GM10847 (cell line): Measurements from ENCODE around the gene NLRC3.

Source experiments
- POLR2A ChIP-seq: IDR thresholded peaks from 2 replicates; pipeline ENCODE4 v1.6.1; 2011; ENCODE audit not compliant: insufficient read length; ENCODE audit errors: extremely low read depth

NLRC3 gene

DNA sequence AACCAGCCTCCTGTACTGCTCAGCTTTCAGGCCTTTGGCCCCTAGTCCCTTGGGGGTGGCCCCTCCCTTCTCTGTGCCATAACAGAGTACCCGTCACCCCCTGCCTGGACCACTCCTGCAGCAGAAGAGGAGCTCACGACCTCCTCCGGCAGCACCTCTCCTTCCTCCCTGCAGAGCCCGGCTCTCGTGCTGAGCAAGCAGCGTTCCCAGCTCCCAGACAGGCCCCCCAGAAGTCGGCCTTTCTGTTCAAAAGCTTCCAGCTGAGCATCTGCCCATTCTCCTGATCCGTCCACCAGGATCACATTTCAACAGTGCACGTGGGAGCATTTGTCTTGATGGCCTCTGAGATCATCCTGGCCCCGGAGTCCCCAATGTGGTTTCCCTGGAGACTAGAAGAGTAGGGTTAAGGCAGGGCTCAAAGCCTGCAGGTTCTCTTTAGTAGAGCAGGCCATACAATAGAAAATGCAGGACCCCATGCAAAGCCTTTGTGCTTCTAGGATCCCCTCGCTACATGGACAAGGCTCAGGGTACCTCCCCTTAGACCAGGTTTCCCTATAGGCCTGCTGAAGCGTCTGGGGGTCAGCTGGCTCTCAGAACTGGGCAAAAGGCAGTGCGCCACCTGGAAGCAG, 35.6 kb downstream of the NLRC3 start:
- no peak for TF ChIP-seq POLR2A

DNA sequence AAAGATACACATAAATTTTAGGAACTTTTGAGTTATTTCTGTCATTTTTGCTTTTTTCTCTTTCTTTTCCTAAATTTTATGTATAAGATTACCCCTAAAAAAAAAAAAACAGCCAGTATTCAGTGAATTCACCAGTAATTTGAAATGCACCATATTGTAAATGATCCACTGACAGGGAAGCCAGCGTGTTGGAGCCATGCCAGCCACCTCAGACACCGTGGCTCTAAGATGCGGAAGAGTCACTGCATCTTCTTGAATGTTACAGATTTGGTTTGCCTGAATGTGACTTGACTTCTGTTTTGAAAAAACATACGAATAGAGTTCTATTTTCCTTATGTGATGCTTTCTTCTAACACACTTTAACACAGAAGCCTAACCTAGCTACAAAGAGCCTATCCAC, 39.0 kb downstream of the NLRC3 start:
- TF ChIP-seq POLR2A: no peak

DNA sequence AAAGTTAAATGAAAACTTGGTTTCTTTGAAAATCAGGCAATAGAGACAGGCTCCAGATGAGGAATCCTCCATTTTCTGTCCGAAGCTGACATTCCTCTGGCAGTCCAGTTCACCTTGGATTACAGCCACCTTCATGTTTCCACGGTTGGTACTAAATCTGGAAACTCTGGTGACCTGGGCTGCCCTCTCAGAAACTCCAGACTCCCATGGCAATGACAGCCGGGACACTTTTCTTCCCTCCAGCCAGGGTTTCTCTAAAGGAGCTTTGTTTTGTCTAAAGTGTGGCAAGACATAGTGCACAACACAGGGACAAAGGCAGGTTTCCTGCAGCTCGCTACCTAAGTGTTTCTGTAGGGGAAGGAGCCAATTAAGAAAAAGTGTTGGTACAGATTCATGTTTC, 40.4 kb downstream of the NLRC3 start:
- no peak for TF ChIP-seq POLR2A

DNA sequence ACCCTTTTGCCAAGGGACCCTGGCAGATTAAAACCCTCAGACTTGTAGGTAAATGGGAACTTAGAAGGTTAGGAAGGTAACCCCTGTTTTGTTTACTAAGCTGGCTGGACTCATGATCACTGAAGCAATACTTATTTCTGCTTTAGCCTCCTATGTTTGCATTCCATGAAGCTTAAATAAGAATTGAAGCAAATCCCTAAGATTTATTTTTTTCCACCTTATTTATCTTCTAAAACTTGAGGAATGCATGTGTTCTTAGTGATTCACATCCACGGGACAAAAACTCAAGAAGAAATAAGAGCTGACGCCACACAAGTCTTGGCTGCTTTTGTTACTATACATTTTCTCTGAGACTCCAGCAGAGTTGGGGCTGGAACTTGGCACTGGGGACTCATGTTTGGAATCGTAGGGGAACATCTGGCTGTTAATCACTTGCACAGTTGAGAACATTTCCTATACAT, 40.9 kb downstream of the NLRC3 start:
- no peak for TF ChIP-seq POLR2A

DNA sequence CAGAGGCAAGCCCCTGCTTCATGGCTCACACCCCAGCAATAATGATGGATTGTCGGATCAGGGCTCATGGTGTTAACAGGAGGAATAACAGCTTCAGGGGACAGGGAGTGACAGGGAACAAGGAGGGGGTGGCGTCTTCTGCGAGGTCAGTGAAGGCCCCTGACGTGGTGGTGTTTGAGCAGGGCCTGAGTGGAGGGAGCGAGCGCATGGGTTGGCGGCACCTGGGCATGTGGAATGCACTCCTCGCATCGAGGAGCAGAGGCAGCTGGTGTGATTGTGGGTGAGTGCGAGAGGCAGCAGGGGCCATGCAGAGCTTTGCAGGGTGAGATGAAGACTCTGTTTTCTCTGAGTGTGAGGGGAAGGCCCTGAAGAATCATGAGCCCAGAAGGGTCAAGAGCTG, 43.1 kb downstream of the NLRC3 start:
- TF ChIP-seq POLR2A: no peak

DNA sequence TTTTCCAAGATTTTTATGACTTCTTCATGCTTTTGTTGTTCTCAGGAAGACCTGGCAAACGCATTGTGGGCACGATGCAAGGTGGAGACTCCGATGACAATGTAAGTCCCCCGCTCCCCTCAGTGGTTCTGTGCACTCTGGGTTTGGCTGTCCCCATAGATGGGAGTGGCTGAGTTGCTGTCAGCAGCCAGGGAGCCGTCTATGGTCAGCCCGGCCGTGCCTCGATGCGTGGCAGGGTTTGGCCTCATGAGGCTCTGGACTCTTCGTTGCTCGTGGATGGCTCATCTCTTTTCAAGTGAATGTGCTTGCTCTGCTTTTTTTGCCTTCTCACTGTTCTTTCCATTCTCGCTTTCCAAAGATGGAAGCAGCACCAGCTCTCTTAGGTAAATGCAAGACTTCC, 44.5 kb downstream of the NLRC3 start:
- no peak for TF ChIP-seq POLR2A

DNA sequence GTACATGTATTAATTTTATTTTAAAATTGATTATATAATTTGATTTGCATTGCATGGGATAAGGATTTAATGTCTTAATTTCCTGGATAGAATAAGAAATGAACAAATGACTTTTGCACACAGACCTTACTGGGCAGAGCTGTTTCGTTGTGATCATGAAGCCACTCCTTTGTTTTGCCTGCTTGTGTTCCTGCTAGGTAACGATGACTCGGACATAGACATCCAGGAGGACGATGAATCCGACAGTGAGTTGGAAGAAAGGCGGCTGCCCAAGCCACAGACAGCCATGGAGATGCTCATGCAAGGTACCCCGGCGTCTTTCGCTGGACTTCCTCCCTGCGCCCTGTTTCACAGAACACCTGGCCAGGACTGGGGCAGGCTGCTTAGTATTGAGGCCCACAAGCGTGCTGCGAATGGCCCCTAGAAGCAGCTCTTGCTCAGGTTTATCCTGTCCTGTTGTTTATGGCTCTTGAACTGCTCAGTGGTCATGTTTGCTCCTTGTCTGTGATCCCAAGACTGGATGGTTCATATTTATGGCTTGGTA, 46.8 kb downstream of the NLRC3 start:
- no peak for TF ChIP-seq POLR2A

DNA sequence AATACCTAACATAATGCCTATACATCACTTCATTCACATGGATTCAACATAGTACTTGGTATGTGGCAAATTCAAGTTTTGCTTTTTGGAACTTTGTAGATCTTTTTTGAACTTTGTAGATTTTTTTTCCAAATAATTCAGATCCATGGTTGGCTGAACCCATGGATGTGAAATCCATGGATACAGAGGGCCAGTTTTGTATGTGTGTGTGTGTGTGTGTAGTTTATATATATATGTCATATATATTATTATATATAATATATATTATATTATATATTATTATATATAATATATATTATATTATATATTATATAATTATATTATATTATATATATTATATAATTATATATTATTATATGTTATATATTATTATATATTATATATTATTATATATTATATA, 48.0 kb downstream of the NLRC3 start:
- TF ChIP-seq POLR2A: no peak

DNA sequence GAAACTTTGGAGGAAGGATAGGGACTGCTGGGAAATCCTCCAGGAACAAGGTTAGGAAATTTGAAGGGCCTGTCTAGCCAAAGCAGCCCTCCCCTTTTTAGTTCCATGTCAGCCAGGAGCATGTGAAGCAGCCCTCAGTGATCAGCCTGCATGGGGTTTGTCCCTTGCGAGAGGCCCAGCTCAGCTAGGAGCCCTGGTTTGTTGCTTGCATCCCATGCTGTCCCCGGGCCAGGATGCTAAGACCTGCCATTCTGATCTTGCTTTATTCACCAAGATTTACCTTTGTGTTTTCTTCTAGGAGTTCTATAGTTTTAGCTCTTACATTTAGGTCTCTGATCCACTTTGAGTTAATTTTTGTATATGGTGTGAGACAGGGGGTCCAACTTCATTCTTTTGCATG, 48.8 kb downstream of the NLRC3 start:
- TF ChIP-seq POLR2A: no peak

DNA sequence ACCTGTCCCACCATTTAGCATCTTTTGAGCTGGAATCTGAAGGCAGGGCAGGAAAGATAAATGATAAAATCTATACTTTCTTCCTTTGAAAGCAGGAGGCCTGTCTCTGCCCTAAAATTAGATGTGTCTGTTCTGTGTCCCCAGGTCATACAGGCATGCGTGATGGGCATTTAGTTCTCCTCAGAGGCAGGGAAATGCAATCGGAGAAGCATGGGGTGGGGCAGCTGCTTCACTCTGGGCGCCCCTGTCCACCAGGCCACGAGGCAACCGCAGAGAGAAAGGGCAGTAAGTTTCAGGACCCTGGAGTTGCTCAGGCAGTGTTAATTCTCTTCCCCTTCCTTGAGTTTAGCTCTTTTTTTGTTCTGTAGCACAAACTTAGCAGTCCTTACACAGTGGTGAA, 51.3 kb downstream of the NLRC3 start:
- TF ChIP-seq POLR2A: no peak

DNA sequence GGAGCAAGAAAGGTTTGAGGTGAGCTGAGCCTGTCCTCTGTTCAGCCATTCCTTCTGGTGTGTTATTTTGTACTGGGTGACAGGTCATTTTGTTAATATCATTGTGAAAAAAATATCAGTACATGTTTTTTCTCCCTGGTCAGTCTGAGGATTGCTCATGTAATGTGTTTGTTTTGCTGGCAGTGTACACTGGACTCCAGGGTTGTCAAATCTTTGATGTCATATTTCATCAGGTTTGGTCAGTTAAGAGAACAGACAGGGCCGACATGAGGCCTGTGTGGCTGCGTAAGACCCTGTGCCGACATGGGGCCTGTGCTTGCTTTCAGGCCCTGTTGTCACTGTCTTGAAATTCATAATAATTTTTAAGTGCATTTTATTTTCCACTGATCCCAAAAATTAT, 53.9 kb downstream of the NLRC3 start:
- TF ChIP-seq POLR2A: no peak

DNA sequence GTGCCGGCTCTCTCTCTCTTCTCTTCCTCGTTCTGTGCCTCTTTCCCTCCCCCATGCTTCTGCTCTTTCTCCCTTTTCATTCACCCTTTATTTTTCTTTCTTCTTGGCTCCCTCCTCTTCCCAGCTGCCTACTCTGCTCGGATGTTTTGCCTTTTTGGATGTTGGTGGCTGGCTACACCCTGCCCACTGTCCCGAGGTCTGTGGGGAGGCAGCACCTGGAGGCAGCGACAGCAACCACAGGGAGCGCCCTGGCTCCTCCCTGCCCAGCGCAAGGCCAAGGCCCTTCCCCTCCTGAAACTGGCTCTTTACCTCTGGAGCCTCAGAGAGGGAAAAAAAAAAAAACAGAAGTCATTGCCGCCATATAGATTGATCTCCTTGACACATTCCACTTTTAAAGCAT, 56.4 kb downstream of the NLRC3 start:
- no peak for TF ChIP-seq POLR2A

DNA sequence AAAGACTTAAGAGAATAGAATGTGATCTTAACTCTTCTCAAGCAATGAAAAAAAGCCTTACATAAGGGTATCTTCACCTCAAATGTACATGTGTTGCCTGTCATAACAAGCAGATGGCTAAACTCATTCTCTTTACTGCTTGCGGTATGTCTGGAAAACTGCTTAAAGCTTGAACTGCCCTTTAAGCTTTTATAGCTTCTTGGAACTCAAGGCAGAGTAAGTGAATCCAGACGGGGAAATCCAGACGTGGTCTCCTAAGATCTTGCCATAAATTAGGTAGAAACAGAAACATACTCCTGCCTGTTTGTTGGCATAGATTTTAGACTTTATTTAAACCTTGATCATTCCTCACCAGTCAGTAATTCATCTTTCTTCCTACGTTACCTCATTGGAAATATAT, 56.8 kb downstream of the NLRC3 start:
- TF ChIP-seq POLR2A: no peak

DNA sequence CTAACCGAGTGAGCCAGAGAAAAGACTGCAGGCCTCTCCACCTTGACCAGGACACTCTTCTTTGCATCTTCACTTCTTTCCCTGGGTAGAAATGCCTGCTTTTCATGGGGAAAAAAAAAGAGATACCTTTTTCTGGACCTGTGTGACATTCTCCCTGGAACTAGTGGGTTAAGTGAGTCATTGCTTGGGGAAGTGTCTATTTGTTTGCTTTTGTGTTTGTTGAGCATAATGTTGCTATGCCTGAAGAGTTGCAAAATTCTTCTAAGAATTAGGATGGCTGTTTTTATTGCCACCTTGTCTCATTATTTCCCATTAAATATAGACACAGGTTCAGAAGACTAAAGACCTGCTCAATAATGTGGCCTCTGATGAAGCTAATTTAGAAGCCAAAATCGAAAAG, 57.6 kb downstream of the NLRC3 start:
- no peak for TF ChIP-seq POLR2A

DNA sequence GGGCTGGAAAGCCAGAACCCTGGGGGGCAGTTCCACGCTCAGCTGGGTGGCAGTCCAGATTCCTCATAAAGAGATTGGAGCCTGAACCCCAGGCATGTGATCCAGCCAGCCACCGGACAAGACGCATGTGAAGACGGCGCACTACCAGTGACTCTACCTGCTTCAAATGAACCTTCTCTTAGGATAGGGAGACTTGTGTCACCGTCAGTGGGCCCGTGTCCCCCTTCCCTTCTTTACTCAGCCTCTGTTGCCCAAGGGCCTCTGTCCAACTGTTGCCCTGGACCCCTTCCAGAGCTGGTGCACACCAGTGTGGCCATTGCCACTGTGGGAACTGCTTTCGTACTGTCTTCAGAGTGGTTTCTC, 58.2 kb downstream of the NLRC3 start:
- no peak for TF ChIP-seq POLR2A

DNA sequence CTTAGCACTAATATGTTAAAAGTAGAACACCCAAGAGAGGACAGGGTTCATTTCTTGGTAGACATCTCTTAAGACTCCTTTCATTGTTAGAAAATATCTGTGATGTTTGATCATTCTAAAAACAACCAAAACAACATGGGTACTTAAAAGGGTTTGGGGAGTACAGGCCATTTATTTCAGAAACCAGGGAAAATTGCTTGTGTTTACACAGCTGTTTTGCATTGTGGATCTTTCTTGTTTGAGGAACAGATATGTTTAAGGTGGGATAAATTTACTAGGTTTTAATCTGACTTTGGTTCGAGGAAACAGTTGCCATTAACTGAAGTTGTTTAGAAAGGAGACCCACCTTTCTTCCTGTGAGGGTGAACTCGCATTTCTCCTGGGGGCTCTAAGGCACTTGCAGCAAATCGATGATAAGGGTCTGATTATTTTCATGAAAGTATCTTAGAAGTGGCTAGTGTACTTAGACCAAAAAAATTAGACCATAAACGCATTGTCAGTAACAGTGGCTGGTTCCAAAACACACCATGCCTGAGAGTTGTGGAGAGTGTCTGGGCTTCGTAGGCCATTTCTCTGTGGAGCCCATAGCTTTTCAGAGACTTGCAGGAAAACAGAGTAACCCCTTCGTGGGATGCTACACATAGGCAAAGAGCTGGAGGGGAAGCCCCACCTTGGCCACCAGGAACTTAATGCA, 58.8 kb downstream of the NLRC3 start:
- TF ChIP-seq POLR2A: no peak

DNA sequence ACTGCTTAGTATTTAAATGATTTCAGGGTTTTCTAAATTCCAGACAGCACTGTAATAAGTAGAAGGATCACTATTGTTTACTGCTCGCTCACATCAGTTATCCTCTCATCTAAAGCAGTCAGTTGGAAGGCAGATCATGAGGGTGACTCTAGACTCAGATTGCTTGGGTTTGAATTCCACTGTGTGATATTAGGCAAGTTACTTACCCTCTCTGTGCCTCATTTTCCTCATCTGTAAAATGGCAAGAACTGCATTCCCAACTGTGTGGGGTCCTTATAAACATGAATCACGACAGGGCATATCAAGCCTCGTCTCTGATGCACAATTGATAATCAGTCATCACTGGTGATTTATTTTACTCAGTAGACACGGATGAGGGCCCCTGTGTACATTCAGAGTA, 61.3 kb downstream of the NLRC3 start:
- TF ChIP-seq POLR2A: no peak
